Transverse colon (tissue), 4 donors: ENCODE results near the gene CCBE1. TPM values are rescaled to one million over a fixed set of nuclear protein-coding genes. Genes with fewer than 3 reads are reported as not detected.
"Not testable (repeated sequence)": the region's sequence is repeated elsewhere in the genome, so short reads cannot be mapped to it uniquely, and the experiment has no call there.

Source experiments
- DNase-seq: peaks from one replicate; pipeline ENCODE4 v3.0.0-alpha.2; 2019
- H3K27ac ChIP-seq, 4 donors: fragments of 200-600 bp; sonication (generic); 2 replicates each; pipeline ENCODE4 v1.5.1; 2016 to 2018; ENCODE audit warnings: inconsistent platforms in 4 of 4
- H3K27me3 ChIP-seq: fragments of 200-600 bp; sonication (generic); 2 replicates; pipeline ENCODE4 v1.5.1; 2017; ENCODE audit warnings: inconsistent platforms
- H3K36me3 ChIP-seq, 4 donors: fragments of 200-600 bp; sonication (generic); 2 replicates each; pipeline ENCODE4 v1.5.1; 2017 to 2019; ENCODE audit warnings: inconsistent platforms in 4 of 4
- H3K4me1 ChIP-seq, 4 donors: fragments of 200-600 bp; sonication (generic); 2 replicates each; pipeline ENCODE4 v1.5.1; 2017 to 2020; ENCODE audit warnings: inconsistent platforms in 4 of 4
- H3K4me3 ChIP-seq, 4 donors: fragments of 200-600 bp; sonication (generic); 1 replicate in 1 of 4; 2 replicates in 3 of 4; pipeline versions ENCODE4 v1.5.1 to v1.6.1; 2017 to 2019; ENCODE audit warnings: inconsistent platforms in 4 of 4
- H3K9me3 ChIP-seq, 2 donors: fragments of 200-600 bp; sonication (generic); 2 replicates each; pipeline ENCODE4 v1.5.1; 2017 to 2019; ENCODE audit warnings: inconsistent platforms in 2 of 2
- CTCF ChIP-seq, 5 experiments: fragments of 200-600 bp in 3 of 5; fragments of 450-650 bp in 2 of 5; sonication (generic) in 3 of 5; IDR thresholded peaks; 1 replicate in 2 of 5; 2 replicates in 3 of 5; pipeline ENCODE4 v1.5.1; 2016 to 2017; ENCODE audit warnings: antibody characterized with exemption in 5 of 5, inconsistent platforms in 3 of 5, mild to moderate bottlenecking in 2 of 5, moderate library complexity in 1 of 5
- EP300 ChIP-seq: sonication (generic); formaldehyde crosslinking; IDR thresholded peaks from one replicate; pipeline ENCODE4 v1.6.1; 2017; ENCODE audit warnings: antibody characterized with exemption, low read depth
- POLR2A ChIP-seq: fragments of 450-650 bp; IDR thresholded peaks from one replicate; pipeline ENCODE4 v1.6.1; 2016; ENCODE audit warnings: antibody characterized with exemption, mild to moderate bottlenecking, moderate library complexity
- POLR2AphosphoS5 ChIP-seq, 3 donors: sonication (generic); formaldehyde crosslinking; IDR thresholded peaks; one replicate each; pipeline ENCODE4 v1.6.1; 2016; ENCODE audit warnings: antibody characterized with exemption in 3 of 3
- WGBS, 2 donors: methylation state at CpG; one replicate each; pipeline ENCODE4 v1.1.5; 2018; ENCODE audit warnings: low coverage in 1 of 2; 5-methylcytosine and 5-hydroxymethylcytosine counted together
- in situ Hi-C, 4 donors: fragments of 200-750 bp; cut with MboI; loops; one replicate each; pipeline versions ENCODE4 v1.15.0 to v1.15.1; 2017; ENCODE audit warnings: low sequenced_read_pairs in 3 of 4, low pct_ligation_motif_present in 1 of 4, low pct_unique_long_range_greater_than_20kb in 1 of 4
- intact Hi-C: fragments of 100-400 bp; cut with DNase I; formaldehyde crosslinking; loops from one replicate; pipeline ENCODE4 v1.15.1; 2023; ENCODE audit warnings: low total_unique reads
- total RNA-seq, 4 donors: library from RNA; depleted of rRNA; stranded (reverse); fragments of >200 nt; gene quantifications; one replicate each; pipeline ENCODE4 v1.1.0, GENCODE V29; 2016

Gene CCBE1
- total RNA-seq, 4 donors from 2014 or later: 6.1 to 43.0 (median 15.7) TPM

GRCh38 chr18:59518705-59519104, 178.5 kb downstream of the CCBE1 start:
- no peak overlapping the region for H3K4me3 ChIP-seq
- TF ChIP-seq CTCF (IDR thresholded peaks at IDR 0.05) (no peak), POLR2AphosphoS5 (IDR thresholded peaks at IDR 0.05) (no peak), EP300 (no peak), POLR2A (no peak)
- in situ Hi-C loops (no loop called here), intact Hi-C loops (loop anchor here (5.0 kb wide), 1 partner anchor 46 kb away; no protein-coding TSS in a partner anchor)
- WGBS, 2 donors: 53 to 67% methylated on average over 1 to 2 of the region's 2 CpGs
- no peak for DNase-seq
- no peaks in the 10 kb centered on the region for H3K9me3 ChIP-seq
- no peaks in the 10 kb centered on the region for H3K27me3 ChIP-seq
- H3K36me3 ChIP-seq: no peaks in the 10 kb centered on the region
- H3K27ac ChIP-seq: peak overlapping the region in 1 of 4 donors; percentile 32
- H3K4me1 ChIP-seq: peaks cover 0 to 13% (median 5%) of the 10 kb centered on the region in 4 donors

GRCh38 chr18:59517446-59518165, 179.6 kb downstream of the CCBE1 start:
- no peaks in the 10 kb centered on the region for H3K27me3 ChIP-seq
- no peaks in the 10 kb centered on the region for H3K36me3 ChIP-seq
- no peaks in the 10 kb centered on the region for H3K9me3 ChIP-seq
- no peak for DNase-seq
- 66 to 68% methylated on average over 3 to 4 of the region's 4 CpGs for WGBS, 2 donors
- TF ChIP-seq CTCF (IDR thresholded peaks at IDR 0.05) (no peak), EP300 (no peak), POLR2A (no peak)
- peak overlapping the region in 1 of 4 donors; percentile 75 for H3K27ac ChIP-seq
- peaks cover 0 to 13% (median 5%) of the 10 kb centered on the region in 4 donors for H3K4me1 ChIP-seq
- intact Hi-C loops (loop anchor here (5.0 kb wide), 1 partner anchor 45 kb away; no protein-coding TSS in a partner anchor), in situ Hi-C loops (no loop called here)
- H3K4me3 ChIP-seq: no peak overlapping the region

DNA sequence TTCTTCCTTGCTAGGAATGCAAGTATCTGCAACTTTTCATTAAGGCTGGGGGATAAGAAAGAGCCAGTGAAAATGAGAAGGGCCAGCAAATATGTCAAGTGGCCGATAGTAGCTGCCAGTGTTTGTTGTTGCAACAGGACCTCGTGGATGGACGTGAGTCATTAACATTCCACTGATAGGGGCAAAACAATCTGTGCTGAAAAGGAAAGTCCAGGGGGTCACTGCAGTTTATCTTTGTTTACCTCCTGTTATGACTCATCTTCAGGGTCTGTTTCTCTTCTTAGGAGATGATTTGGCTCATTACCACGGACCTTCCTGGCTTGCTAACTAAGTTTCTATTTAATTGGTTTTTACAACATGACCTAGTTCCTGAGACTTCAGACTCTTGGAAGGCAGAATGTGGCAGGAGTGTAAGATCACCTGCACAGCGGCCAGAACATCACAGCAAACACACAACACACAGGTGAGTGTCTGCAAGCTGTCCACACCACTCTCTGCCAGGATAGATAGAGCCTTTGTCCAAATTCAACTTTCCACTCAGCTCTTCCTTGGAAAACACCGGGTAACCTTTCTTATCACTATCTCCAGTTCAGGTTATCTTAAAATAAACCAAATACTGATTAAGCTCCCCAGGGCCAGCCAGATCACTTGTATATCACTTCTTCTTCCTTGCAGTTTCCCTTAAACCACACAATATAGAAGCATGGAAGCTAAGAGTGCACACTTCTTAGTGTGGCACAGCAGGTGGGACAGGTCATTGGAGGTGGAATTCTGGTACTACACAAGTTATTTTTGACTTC, 180.7 kb downstream of the CCBE1 start:
- peak; percentile 16 for DNase-seq
- TF ChIP-seq POLR2A (no peak), EP300 (peak; percentile 32), POLR2AphosphoS5 (IDR thresholded peaks at IDR 0.05) (peak; percentile 38 to 75 (median 72))
- in situ Hi-C loops (no loop called here), intact Hi-C loops (loop anchor here (5.0 kb wide), 1 partner anchor 44 kb away; no protein-coding TSS in a partner anchor)
- 0 to 8% methylated on average over 4 to 6 of the region's 6 CpGs for WGBS, 2 donors
- Histone ChIP-seq H3K36me3 (no peaks in the 10 kb centered on the region), H3K4me3 (no peak overlapping the region), H3K27ac (peak overlapping the region in 3 of 4 donors; percentile 5 to 75 (median 61)), H3K27me3 (no peaks in the 10 kb centered on the region), H3K9me3 (no peaks in the 10 kb centered on the region), H3K4me1 (peaks cover 0 to 14% (median 6%) of the 10 kb centered on the region in 4 donors)

DNA sequence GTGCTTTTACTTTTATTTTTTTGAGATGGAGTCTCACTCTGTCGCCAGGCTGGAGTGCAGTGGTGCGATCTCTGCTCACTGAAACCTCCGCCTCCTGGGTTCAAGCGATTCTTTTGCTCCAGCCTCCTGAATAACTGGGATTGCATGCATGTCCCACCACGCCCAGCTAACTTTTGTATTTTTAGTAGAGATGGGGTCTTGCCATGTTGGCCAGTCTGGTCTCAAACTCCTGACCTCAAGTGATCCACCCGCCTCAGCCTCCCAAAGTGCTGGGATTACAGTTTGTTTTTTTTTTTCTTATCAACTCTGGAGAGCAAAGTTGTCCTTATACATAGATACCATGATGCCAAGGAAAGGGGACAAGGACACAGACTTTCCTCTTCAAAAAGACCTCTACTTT, 181.3 kb downstream of the CCBE1 start:
- 63 to 84% methylated on average over 6 of the region's 6 CpGs for WGBS, 2 donors
- intact Hi-C loops: loop anchor here (5.0 kb wide), 1 partner anchor 44 kb away; no protein-coding TSS in a partner anchor
- peaks cover 0 to 14% (median 6%) of the 10 kb centered on the region in 4 donors for H3K4me1 ChIP-seq
- H3K36me3 ChIP-seq, H3K4me3 ChIP-seq, H3K9me3 ChIP-seq, in situ Hi-C loops, DNase-seq, H3K27me3 ChIP-seq: not testable (repeated sequence)
- peak overlapping the region; percentile 44 to 75 (median 54) for H3K27ac ChIP-seq

DNA sequence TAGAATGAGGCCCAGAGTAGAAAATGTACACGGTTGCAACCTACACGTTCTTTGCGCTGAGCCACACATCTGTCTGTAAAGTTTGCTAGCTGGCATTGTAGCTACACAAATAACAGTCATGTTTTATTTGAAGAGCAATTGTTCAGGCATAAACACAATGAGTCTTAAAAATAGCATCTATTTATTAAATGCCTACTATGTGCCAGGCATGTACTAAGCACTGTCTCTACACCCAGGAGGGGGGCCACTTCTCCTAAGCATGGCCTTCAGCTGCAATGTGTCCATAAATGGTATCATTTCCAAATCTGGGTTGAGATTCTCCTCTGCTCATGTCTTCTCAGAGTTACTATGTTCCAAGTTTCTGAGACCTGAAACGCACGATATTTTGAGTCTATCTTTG, 182.1 kb downstream of the CCBE1 start:
- intact Hi-C loops: loop anchor here (5.0 kb wide), 1 partner anchor 43 kb away; no protein-coding TSS in a partner anchor
- no peak for DNase-seq
- Histone ChIP-seq H3K27ac (peak overlapping the region; percentile 44 to 75 (median 54)), H3K4me3 (no peak overlapping the region), H3K36me3 (no peaks in the 10 kb centered on the region), H3K4me1 (peaks cover 0 to 14% (median 6%) of the 10 kb centered on the region in 4 donors), H3K27me3 (no peaks in the 10 kb centered on the region), H3K9me3 (no peaks in the 10 kb centered on the region)
- 53 to 72% methylated on average over 3 to 5 of the region's 5 CpGs for WGBS, 2 donors
- TF ChIP-seq POLR2AphosphoS5 (IDR thresholded peaks at IDR 0.05): peak in 1 of 3 donors; percentile 26
- TF ChIP-seq EP300: no peak
- TF ChIP-seq POLR2A: no peak
- TF ChIP-seq CTCF (IDR thresholded peaks at IDR 0.05): no peak
- in situ Hi-C loops: no loop called here
